HL-60 (cell line): ENCODE data around the gene BCAP29.

Experiments used
- DNase-seq, 2 experiments: peaks; one replicate each; pipeline ENCODE4 v3.0.0-alpha.2; 2010 to 2020; ENCODE audit warnings: low read depth in 1 of 2, low spot score in 1 of 2
- H3K27ac ChIP-seq: fragments of 250-450 bp; sonication (Bioruptor Pico); replicated peaks from 2 replicates; pipeline ENCODE4 v1.5.1; 2020; ENCODE audit warnings: mild to moderate bottlenecking, moderate library complexity
- H3K27me3 ChIP-seq: fragments of 250-450 bp; sonication (Bioruptor Pico); 2 replicates; pipeline ENCODE4 v1.5.1; 2021; ENCODE audit warnings: mild to moderate bottlenecking, moderate library complexity; ENCODE audit not compliant: insufficient read depth, poor library complexity, severe bottlenecking
- H3K4me3 ChIP-seq: replicated peaks from 2 replicates; pipeline ENCODE4 v1.5.1; 2011; ENCODE audit warnings: mild to moderate bottlenecking, control low read depth, low read length; ENCODE audit not compliant: insufficient read depth
- GABPA ChIP-seq: IDR thresholded peaks from 2 replicates; pipeline ENCODE4 v1.6.1; 2012; ENCODE audit warnings: low read depth
- POLR2AphosphoS5 ChIP-seq: IDR thresholded peaks from 2 replicates; pipeline ENCODE4 v1.6.1; 2012; ENCODE audit warnings: low read depth
- SPI1 ChIP-seq: IDR thresholded peaks from 2 replicates; pipeline ENCODE4 v1.6.1; 2012; ENCODE audit warnings: low read depth, mild to moderate bottlenecking, borderline replicate concordance
- TF ChIP-seq, protein P1 (sequence below): IDR thresholded peaks from one replicate; pipeline ENCODE4 v1.5.1; 2011; ENCODE audit warnings: low read length, control low read depth, inconsistent platforms; ENCODE audit not compliant: insufficient read depth
- TF ChIP-seq, protein P2 (sequence below): IDR thresholded peaks from 2 replicates; pipeline ENCODE4 v1.6.1; 2012; ENCODE audit warnings: low read depth; ENCODE audit not compliant: insufficient replicate concordance

BCAP29 gene

DNA sequence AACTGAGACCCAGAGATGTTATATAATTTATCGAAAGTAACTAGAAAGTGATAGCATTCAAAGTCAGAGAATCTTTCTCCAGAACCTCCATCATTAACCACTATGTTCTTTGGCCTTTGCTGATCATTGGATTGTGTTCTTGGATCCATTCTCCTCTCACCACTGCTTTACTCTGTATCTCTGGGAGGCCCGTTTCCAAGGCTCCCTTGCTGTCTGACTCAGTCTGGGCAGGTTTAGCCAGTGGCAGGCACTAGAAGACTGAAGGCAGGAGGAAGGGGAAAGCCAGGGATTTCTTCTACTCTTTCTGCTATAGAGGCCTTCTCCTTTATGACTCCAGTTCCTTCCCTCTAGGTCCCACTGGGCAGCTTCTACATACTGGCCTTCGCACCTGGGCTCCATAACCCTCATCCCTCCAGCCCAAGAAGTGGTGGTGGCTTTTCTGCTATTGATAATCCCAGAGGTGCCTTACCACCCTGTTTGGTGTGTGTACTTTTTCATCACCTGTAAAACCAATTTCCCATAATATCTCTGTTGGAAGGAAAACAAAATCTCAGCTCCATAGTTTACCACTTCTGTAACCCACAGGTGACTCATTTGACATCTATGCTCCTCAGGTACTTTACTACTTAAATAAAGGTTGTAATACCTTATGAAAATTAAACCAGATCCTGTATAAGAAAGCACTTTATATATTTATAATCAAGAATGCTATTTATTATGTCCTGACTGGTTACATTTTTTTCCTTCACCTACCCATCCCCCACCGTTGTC lies 36.0 kb downstream of the BCAP29 start:
- no peak overlapping the region for H3K27ac ChIP-seq
- H3K27me3 ChIP-seq = no peaks in the 10 kb centered on the region
- DNase-seq = no peak
- no peak for TF ChIP-seq SPI1
- TF ChIP-seq, protein P1, sequence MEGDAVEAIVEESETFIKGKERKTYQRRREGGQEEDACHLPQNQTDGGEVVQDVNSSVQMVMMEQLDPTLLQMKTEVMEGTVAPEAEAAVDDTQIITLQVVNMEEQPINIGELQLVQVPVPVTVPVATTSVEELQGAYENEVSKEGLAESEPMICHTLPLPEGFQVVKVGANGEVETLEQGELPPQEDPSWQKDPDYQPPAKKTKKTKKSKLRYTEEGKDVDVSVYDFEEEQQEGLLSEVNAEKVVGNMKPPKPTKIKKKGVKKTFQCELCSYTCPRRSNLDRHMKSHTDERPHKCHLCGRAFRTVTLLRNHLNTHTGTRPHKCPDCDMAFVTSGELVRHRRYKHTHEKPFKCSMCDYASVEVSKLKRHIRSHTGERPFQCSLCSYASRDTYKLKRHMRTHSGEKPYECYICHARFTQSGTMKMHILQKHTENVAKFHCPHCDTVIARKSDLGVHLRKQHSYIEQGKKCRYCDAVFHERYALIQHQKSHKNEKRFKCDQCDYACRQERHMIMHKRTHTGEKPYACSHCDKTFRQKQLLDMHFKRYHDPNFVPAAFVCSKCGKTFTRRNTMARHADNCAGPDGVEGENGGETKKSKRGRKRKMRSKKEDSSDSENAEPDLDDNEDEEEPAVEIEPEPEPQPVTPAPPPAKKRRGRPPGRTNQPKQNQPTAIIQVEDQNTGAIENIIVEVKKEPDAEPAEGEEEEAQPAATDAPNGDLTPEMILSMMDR = no peak
- TF ChIP-seq GABPA = no peak
- no peak for TF ChIP-seq POLR2AphosphoS5
- TF ChIP-seq, protein P2, sequence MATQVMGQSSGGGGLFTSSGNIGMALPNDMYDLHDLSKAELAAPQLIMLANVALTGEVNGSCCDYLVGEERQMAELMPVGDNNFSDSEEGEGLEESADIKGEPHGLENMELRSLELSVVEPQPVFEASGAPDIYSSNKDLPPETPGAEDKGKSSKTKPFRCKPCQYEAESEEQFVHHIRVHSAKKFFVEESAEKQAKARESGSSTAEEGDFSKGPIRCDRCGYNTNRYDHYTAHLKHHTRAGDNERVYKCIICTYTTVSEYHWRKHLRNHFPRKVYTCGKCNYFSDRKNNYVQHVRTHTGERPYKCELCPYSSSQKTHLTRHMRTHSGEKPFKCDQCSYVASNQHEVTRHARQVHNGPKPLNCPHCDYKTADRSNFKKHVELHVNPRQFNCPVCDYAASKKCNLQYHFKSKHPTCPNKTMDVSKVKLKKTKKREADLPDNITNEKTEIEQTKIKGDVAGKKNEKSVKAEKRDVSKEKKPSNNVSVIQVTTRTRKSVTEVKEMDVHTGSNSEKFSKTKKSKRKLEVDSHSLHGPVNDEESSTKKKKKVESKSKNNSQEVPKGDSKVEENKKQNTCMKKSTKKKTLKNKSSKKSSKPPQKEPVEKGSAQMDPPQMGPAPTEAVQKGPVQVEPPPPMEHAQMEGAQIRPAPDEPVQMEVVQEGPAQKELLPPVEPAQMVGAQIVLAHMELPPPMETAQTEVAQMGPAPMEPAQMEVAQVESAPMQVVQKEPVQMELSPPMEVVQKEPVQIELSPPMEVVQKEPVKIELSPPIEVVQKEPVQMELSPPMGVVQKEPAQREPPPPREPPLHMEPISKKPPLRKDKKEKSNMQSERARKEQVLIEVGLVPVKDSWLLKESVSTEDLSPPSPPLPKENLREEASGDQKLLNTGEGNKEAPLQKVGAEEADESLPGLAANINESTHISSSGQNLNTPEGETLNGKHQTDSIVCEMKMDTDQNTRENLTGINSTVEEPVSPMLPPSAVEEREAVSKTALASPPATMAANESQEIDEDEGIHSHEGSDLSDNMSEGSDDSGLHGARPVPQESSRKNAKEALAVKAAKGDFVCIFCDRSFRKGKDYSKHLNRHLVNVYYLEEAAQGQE = no peak
- H3K4me3 ChIP-seq = no peak overlapping the region

DNA sequence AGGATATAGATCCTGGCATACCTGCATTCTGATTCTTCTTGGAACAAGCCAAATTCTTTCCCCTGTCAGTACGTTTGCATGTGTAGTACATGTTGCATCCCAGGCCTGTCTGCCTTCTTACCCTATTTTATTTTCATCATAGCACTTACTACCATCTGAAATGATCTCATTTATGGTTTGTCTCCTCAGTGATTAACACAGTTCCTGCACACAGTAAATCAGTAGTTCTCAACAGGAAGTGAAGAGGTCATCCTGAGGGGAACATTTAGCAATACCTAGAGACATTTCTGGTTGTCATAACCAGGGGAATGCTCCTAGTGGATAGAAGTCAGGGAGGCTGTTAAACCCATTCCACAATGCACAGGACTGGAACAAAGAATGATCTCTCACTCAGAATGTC lies 42.4 kb downstream of the BCAP29 start:
- H3K27ac ChIP-seq = peak overlapping the region; percentile 33

DNA sequence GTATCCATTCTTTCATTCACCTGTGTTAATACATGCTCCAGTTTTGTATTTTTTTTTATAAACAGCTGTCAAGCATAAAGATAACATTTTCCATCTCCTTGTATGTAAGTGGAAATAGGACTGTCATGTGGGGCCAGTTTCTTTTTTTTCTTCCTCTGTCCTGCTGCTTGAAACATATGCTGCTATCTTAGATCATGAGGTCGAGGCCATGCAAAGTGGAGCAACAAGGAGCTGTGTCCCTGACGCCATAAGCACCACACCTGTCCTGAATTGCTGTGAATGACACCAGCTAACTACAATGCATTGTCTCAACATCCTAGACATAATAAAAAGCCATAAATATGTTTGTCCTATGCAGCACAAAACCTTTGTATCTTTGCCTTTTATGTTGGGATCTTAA lies 42.8 kb downstream of the BCAP29 start:
- Histone ChIP-seq H3K4me3 (no peak overlapping the region), H3K27me3 (no peaks in the 10 kb centered on the region), H3K27ac (peak overlapping the region; percentile 33)
- TF ChIP-seq SPI1 (no peak), GABPA (no peak), POLR2AphosphoS5 (no peak)
- TF ChIP-seq, protein P2 = no peak
- TF ChIP-seq, protein P1 = no peak
- no peak for DNase-seq

More for the DNA sequence above, 42.4 kb downstream of the BCAP29 start:
- DNase-seq = peak; percentile 37 to 49
- peak; percentile 39; the same call in 1 of the 2 replicates for TF ChIP-seq POLR2AphosphoS5
- TF ChIP-seq, protein P2 = no peak
- TF ChIP-seq, protein P1 = no peak
- peak; percentile 52; the same call in 1 of the 2 replicates for TF ChIP-seq SPI1
- TF ChIP-seq GABPA = no peak; the same call in 1 of the 2 replicates
- no peaks in the 10 kb centered on the region for H3K27me3 ChIP-seq
- H3K4me3 ChIP-seq = no peak overlapping the region
